PC-3 (cell line): Measurements from ENCODE around the gene COL21A1. TPM values are rescaled to one million over a fixed set of nuclear protein-coding genes. Genes with fewer than 3 reads are reported as not detected.
A peak's percentile ranks its signal among the peaks of the same experiment; 100 is the strongest.

Source experiments
- ATAC-seq: fragments of 200-7000 bp; cut with Tn5 transposase; 2 replicates; pipeline ENCODE4 v1.9.1; 2020; ENCODE audit warnings: mild to moderate bottlenecking, moderate library complexity
- BruUV-seq: library from RNA; stranded (reverse); fragments of 400-500 nt; replicated peaks from 2 replicates; lab custom pipeline; 2021; lab: Mats Ljungman, UMichigan
- CTCF ChIA-PET: fragments of 300-600 bp; sonication (Branson Sonifier 250); formaldehyde crosslinking; loops from one replicate; lab custom pipeline; 2022; ENCODE audit warnings: antibody characterized with exemption; lab: Charles Lee
- POLR2A ChIA-PET: fragments of 300-600 bp; sonication (Branson Sonifier 250); formaldehyde crosslinking; loops from one replicate; lab custom pipeline; 2022; ENCODE audit warnings: antibody characterized with exemption; ENCODE audit not compliant: unreplicated experiment; lab: Charles Lee
- DNase-seq: peaks from one replicate; pipeline ENCODE4 v3.0.0-alpha.2; 2015
- H2AFZ ChIP-seq: fragments of 300-600 bp; sonication (generic); 2 replicates; pipeline ENCODE4 v1.6.0; 2016; ENCODE audit warnings: antibody characterized with exemption, low read length
- H3F3A ChIP-seq: fragments of 300-600 bp; sonication (generic); one replicate; pipeline ENCODE4 v1.6.0; 2017; ENCODE audit warnings: antibody characterized with exemption, low read length, control low read depth, mild to moderate bottlenecking; ENCODE audit not compliant: unreplicated experiment
- H3K27ac ChIP-seq: fragments of 300-600 bp; sonication (generic); 2 replicates; pipeline ENCODE4 v1.5.1; 2016; ENCODE audit warnings: mild to moderate bottlenecking, low read length
- H3K27me3 ChIP-seq: fragments of 300-600 bp; sonication (generic); 2 replicates; pipeline ENCODE4 v1.6.1; 2016; ENCODE audit warnings: low read length, mixed read lengths
- H3K36me3 ChIP-seq: fragments of 300-600 bp; sonication (generic); 2 replicates; pipeline ENCODE4 v1.6.1; 2016; ENCODE audit warnings: low read depth, mixed run types, low read length, mixed read lengths
- H3K4me1 ChIP-seq: fragments of 300-600 bp; sonication (generic); 2 replicates; pipeline ENCODE4 v1.5.1; 2016; ENCODE audit warnings: low read length; ENCODE audit not compliant: insufficient read depth
- H3K4me2 ChIP-seq: fragments of 300-600 bp; sonication (generic); 2 replicates; pipeline ENCODE4 v1.6.0; 2016; ENCODE audit warnings: low read length
- H3K4me3 ChIP-seq: fragments of 300-600 bp; sonication (generic); 2 replicates; pipeline ENCODE4 v1.5.1; 2016; ENCODE audit warnings: mild to moderate bottlenecking, low read length, mixed read lengths
- H3K79me2 ChIP-seq: fragments of 300-600 bp; sonication (generic); 2 replicates; pipeline ENCODE4 v1.6.1; 2017; ENCODE audit warnings: low read length, mixed read lengths
- H3K9ac ChIP-seq: fragments of 300-600 bp; sonication (generic); 2 replicates; pipeline ENCODE4 v1.6.0; 2016; ENCODE audit warnings: mild to moderate bottlenecking, low read length
- H3K9me2 ChIP-seq: fragments of 300-600 bp; sonication (generic); replicated peaks from 2 replicates; pipeline ENCODE4 v1.6.1; 2016; ENCODE audit warnings: mixed run types, low read length, mixed read lengths
- H3K9me3 ChIP-seq: fragments of 300-600 bp; sonication (generic); 2 replicates; pipeline ENCODE4 v1.6.1; 2016; ENCODE audit warnings: low read length, mixed read lengths
- H4K20me1 ChIP-seq: fragments of 300-600 bp; sonication (generic); 2 replicates; pipeline ENCODE4 v1.6.1; 2016; ENCODE audit warnings: low read length, mixed read lengths
- CTCF ChIP-seq: fragments of 300-600 bp; sonication (generic); conservative IDR thresholded peaks from 2 replicates; pipeline ENCODE4 v1.5.1; 2017; ENCODE audit warnings: antibody characterized with exemption, low read depth, mild to moderate bottlenecking, low read length
- EZH2 ChIP-seq: fragments of 300-600 bp; sonication (generic); IDR thresholded peaks from one replicate; pipeline ENCODE4 v1.6.1; 2017; ENCODE audit warnings: antibody characterized with exemption, mild to moderate bottlenecking, low read length; ENCODE audit not compliant: unreplicated experiment
- EZH2phosphoT487 ChIP-seq: fragments of 300-600 bp; sonication (generic); IDR thresholded peaks from 2 replicates; pipeline ENCODE4 v1.6.1; 2018; ENCODE audit warnings: mild to moderate bottlenecking, antibody characterized with exemption, low read length, borderline replicate concordance
- intact Hi-C: fragments of 100-400 bp; cut with micrococcal nuclease; formaldehyde crosslinking; loops from 2 replicates; pipeline ENCODE4 v1.9.0; 2023
- total RNA-seq: library from RNA; depleted of rRNA; stranded (reverse); fragments of >200 nt; gene quantifications from 2 replicates; pipeline ENCODE4 v1.2.3, GENCODE V29; 2014

The COL21A1 gene
- total RNA-seq, 1 experiment from 2014 or later, result 1.0 TPM

GRCh38 chr6:56246541-56246880 lies 869 bp downstream of the COL21A1 start:
- Histone ChIP-seq H2AFZ (peak overlapping the region; percentile 92), H3K4me1 (peaks cover 9% of the 10 kb centered on the region), H3K36me3 (no peaks in the 10 kb centered on the region), H3K4me2 (peak overlapping the region; percentile 93), H3K79me2 (no peaks in the 10 kb centered on the region), H3F3A (no peaks in the 10 kb centered on the region), H3K9me3 (no peaks in the 10 kb centered on the region), H3K9ac (no peak overlapping the region), H3K4me3 (peak overlapping the region; percentile 72), H3K27me3 (no peaks in the 10 kb centered on the region), H3K9me2 (no peaks in the 10 kb centered on the region), H4K20me1 (no peaks in the 10 kb centered on the region), H3K27ac (no peak overlapping the region)
- ChIA-PET CTCF (no interaction called here), POLR2A (no interaction called here)
- no TSS peak for BruUV-seq
- TF ChIP-seq EZH2, result no peak
- peak; percentile 47 for ATAC-seq
- DNase-seq, result peak; percentile 31
- intact Hi-C loops, result loop anchor here (2.0 kb wide), 1 partner anchor 24 kb away; no protein-coding TSS in a partner anchor

- no peaks in the 10 kb centered on the region for H3K79me2 ChIP-seq
- H3K4me3 ChIP-seq, result no peak overlapping the region
- ChIA-PET POLR2A (no interaction called here), CTCF (no interaction called here)
- TF ChIP-seq EZH2phosphoT487, result no peak
- no peak for TF ChIP-seq EZH2
- TF ChIP-seq CTCF, result no peak
- no peaks in the 10 kb centered on the region for H3K27me3 ChIP-seq
- no TSS peak for BruUV-seq
- H3K36me3 ChIP-seq, result no peaks in the 10 kb centered on the region
- no peak overlapping the region for H3K27ac ChIP-seq
- peaks cover 9% of the 10 kb centered on the region for H3K4me1 ChIP-seq
- H3F3A ChIP-seq, result no peaks in the 10 kb centered on the region
- no peak for DNase-seq
- no peaks in the 10 kb centered on the region for H3K9me2 ChIP-seq
- no peak overlapping the region for H3K9ac ChIP-seq
- H3K9me3 ChIP-seq, result no peaks in the 10 kb centered on the region
- H4K20me1 ChIP-seq, result no peaks in the 10 kb centered on the region
- no peak for ATAC-seq
- intact Hi-C loops, result loop anchor here (2.0 kb wide), 1 partner anchor 23 kb away; no protein-coding TSS in a partner anchor
- no peak overlapping the region for H2AFZ ChIP-seq
- no peak overlapping the region for H3K4me2 ChIP-seq
These were observed 1.5 kb downstream of the COL21A1 start for GRCh38 chr6:56245903-56246351.

GRCh38 chr6:56244528-56245253 lies 2.7 kb downstream of the COL21A1 start:
- no peak overlapping the region for H3K4me3 ChIP-seq
- no peak overlapping the region for H2AFZ ChIP-seq
- H3K9ac ChIP-seq, result no peak overlapping the region
- ChIA-PET CTCF (no interaction called here), POLR2A (no interaction called here)
- H3K27ac ChIP-seq, result no peak overlapping the region
- H3K9me2 ChIP-seq, result no peaks in the 10 kb centered on the region
- TF ChIP-seq CTCF, result no peak
- TF ChIP-seq EZH2phosphoT487, result no peak
- no peak for TF ChIP-seq EZH2
- no peaks in the 10 kb centered on the region for H4K20me1 ChIP-seq
- H3K9me3 ChIP-seq, result no peaks in the 10 kb centered on the region
- DNase-seq (no peak), ATAC-seq (no peak)
- H3K4me1 ChIP-seq, result peaks cover 9% of the 10 kb centered on the region
- no peaks in the 10 kb centered on the region for H3K36me3 ChIP-seq
- no TSS peak for BruUV-seq
- H3K4me2 ChIP-seq, result no peak overlapping the region
- no peaks in the 10 kb centered on the region for H3K79me2 ChIP-seq
- no peaks in the 10 kb centered on the region for H3K27me3 ChIP-seq
- intact Hi-C loops, result no loop called here
- H3F3A ChIP-seq, result no peaks in the 10 kb centered on the region
